Liver (tissue), 9 donors: ENCODE data around the gene ACP1. TPM values are rescaled to one million over a fixed set of nuclear protein-coding genes. Genes with fewer than 3 reads are reported as not detected.

Source experiments
- DNase-seq: peaks from one replicate; pipeline ENCODE4 v3.0.0-alpha.2; 2017; ENCODE audit warnings: low spot score
- H3K27ac ChIP-seq, 2 donors: one replicate each; pipeline ENCODE4 v1.7.0; 2013; ENCODE audit warnings: inconsistent platforms in 2 of 2, low read length in 2 of 2, control low read depth in 1 of 2, low read depth in 1 of 2, mild to moderate bottlenecking in 1 of 2
- H3K27me3 ChIP-seq, 4 donors: one replicate each; pipeline versions ENCODE4 v1.6.1 to v1.7.0; 2013; ENCODE audit warnings: low read length in 3 of 4, inconsistent platforms in 1 of 4, mild to moderate bottlenecking in 1 of 4, moderate library complexity in 1 of 4; ENCODE audit not compliant: control insufficient read depth in 4 of 4, insufficient read depth in 4 of 4
- H3K36me3 ChIP-seq, 4 donors: one replicate each; pipeline versions ENCODE4 v1.6.1 to v1.7.0; 2013; ENCODE audit warnings: low read length in 3 of 4, mild to moderate bottlenecking in 3 of 4, low read depth in 1 of 4, moderate library complexity in 1 of 4; ENCODE audit not compliant: control insufficient read depth in 4 of 4, insufficient read depth in 3 of 4
- H3K4me1 ChIP-seq, 4 donors: one replicate each; pipeline versions ENCODE4 v1.6.1 to v1.7.0; 2013; ENCODE audit warnings: low read length in 3 of 4, mild to moderate bottlenecking in 3 of 4, moderate library complexity in 1 of 4; ENCODE audit not compliant: control insufficient read depth in 4 of 4, insufficient read depth in 4 of 4
- H3K4me3 ChIP-seq, 3 donors: one replicate each; pipeline versions ENCODE4 v1.6.1 to v1.7.0; 2013; ENCODE audit warnings: low read length in 3 of 3, control low read depth in 1 of 3, low read depth in 1 of 3, mild to moderate bottlenecking in 1 of 3
- H3K9ac ChIP-seq, 2 donors: one replicate each; pipeline ENCODE4 v1.7.0; 2013; ENCODE audit warnings: low read length in 2 of 2, mild to moderate bottlenecking in 2 of 2, moderate library complexity in 2 of 2, control low read depth in 1 of 2, low read depth in 1 of 2
- H3K9me3 ChIP-seq, 4 donors: one replicate each; pipeline versions ENCODE4 v1.6.1 to v1.7.0; 2013; ENCODE audit warnings: low read length in 3 of 4; ENCODE audit not compliant: control insufficient read depth in 4 of 4
- EGR1 ChIP-seq, 2 donors: IDR thresholded peaks; 2 replicates each; pipeline ENCODE4 v1.6.1; 2016 to 2018; ENCODE audit warnings: antibody characterized with exemption in 2 of 2, low read depth in 2 of 2
- FOXA1 ChIP-seq: IDR thresholded peaks from 2 replicates; pipeline ENCODE4 v1.6.1; 2016; ENCODE audit warnings: antibody characterized with exemption
- FOXA2 ChIP-seq: IDR thresholded peaks from 2 replicates; pipeline ENCODE4 v1.6.1; 2016; ENCODE audit warnings: antibody characterized with exemption
- GABPA ChIP-seq, 2 donors: IDR thresholded peaks in 1 of 2; conservative IDR thresholded peaks in 1 of 2; 2 replicates each; pipeline ENCODE4 v1.6.1; 2016; ENCODE audit warnings: antibody characterized with exemption in 2 of 2, mild to moderate bottlenecking in 1 of 2, moderate library complexity in 1 of 2
- HNF4A ChIP-seq, 2 donors: conservative IDR thresholded peaks; 2 replicates each; pipeline ENCODE4 v1.6.1; 2016; ENCODE audit warnings: antibody characterized with exemption in 2 of 2, mild to moderate bottlenecking in 2 of 2
- HNF4G ChIP-seq: IDR thresholded peaks from 2 replicates; pipeline ENCODE4 v1.6.1; 2016; ENCODE audit warnings: antibody characterized with exemption
- JUND ChIP-seq, 2 donors: IDR thresholded peaks; 2 replicates each; pipeline ENCODE4 v1.6.1; 2016; ENCODE audit warnings: antibody characterized with exemption in 2 of 2
- MAX ChIP-seq: IDR thresholded peaks from 2 replicates; pipeline ENCODE4 v1.6.1; 2016; ENCODE audit warnings: antibody characterized with exemption
- NR2F2 ChIP-seq: IDR thresholded peaks from 2 replicates; pipeline ENCODE4 v1.6.1; 2016; ENCODE audit warnings: antibody characterized with exemption
- RAD21 ChIP-seq, 2 donors: IDR thresholded peaks; 2 replicates each; pipeline ENCODE4 v1.6.1; 2016; ENCODE audit warnings: antibody characterized with exemption in 2 of 2, mild to moderate bottlenecking in 2 of 2
- REST ChIP-seq: IDR thresholded peaks from 2 replicates; pipeline ENCODE4 v1.6.1; 2016; ENCODE audit warnings: antibody characterized with exemption, mild to moderate bottlenecking
- RXRA ChIP-seq, 2 donors: IDR thresholded peaks; 2 replicates each; pipeline ENCODE4 v1.6.1; 2017 to 2018; ENCODE audit warnings: antibody characterized with exemption in 2 of 2, mild to moderate bottlenecking in 1 of 2
- SP1 ChIP-seq: IDR thresholded peaks from 2 replicates; pipeline ENCODE4 v1.6.1; 2018; ENCODE audit warnings: antibody characterized with exemption, mild to moderate bottlenecking
- TAF1 ChIP-seq: conservative IDR thresholded peaks from 2 replicates; pipeline ENCODE4 v1.6.1; 2016; ENCODE audit warnings: antibody characterized with exemption, mild to moderate bottlenecking
- YY1 ChIP-seq: IDR thresholded peaks from 2 replicates; pipeline ENCODE4 v1.6.1; 2016; ENCODE audit warnings: antibody characterized with exemption, mild to moderate bottlenecking
- ZBTB33 ChIP-seq: IDR thresholded peaks from 2 replicates; pipeline ENCODE4 v1.6.1; 2016; ENCODE audit warnings: antibody characterized with exemption
- WGBS: extraction: QIAGEN DNeasy Blood & Tissue Kit; methylation state at CpG from one replicate; pipeline ENCODE4 v1.1.7; 2013; 5-methylcytosine and 5-hydroxymethylcytosine counted together
- polyA plus RNA-seq, 2 donors: library from polyadenylated mRNA; stranded (reverse) in 1 of 2; unstranded in 1 of 2; fragments of 200-250 nt in 1 of 2; fragments of >200 nt in 1 of 2; fragmentation: Nextera tagmentation in 1 of 2; extraction: Ambion mirVana in 1 of 2; gene quantifications; one replicate each; pipeline versions ENCODE4 v1.2.1 to v1.2.3, GENCODE V29; 2013 to 2015
- total RNA-seq, 2 donors: library from RNA; depleted of rRNA; stranded (reverse); fragments of >200 nt; gene quantifications; one replicate each; pipeline ENCODE4 v1.2.3, GENCODE V29; 2014
- TF ChIP-seq, protein P1 (sequence below): IDR thresholded peaks from 2 replicates; pipeline ENCODE4 v1.6.1; 2016; ENCODE audit warnings: antibody characterized with exemption
- donor health status: healthy.
- donor health status: healthy.
- donor health status: healthy.
- donor health status: healthy.
- donor health status: healthy.

Gene ACP1
- total and polyA plus RNA-seq, 4 donors, result 59.9 to 115 (median 75.7) TPM

DNA sequence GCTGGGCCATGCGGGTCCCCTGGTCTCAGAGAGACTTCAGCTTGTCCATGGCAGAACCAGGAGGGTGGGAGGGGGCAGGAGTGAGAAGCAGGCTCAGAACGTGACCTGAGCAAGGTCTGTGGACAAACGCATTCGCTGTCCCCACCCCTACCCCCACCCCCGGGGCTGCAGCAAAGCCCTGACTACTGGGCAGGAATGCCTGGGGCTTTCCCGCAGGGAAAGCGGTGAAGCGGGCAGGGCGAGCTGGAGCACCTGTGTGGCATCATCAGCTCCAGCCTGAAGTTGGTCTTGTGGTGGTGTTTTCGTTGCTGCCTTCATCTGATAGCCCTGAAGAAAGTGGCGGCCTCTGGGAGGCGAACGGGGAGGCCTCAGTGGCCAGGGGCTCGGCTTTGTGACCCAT is 49.2 kb downstream of the ACP1 start:
- TF ChIP-seq TAF1, result no peak
- no peak for TF ChIP-seq HNF4A (conservative IDR thresholded peaks at IDR 0.05)
- TF ChIP-seq FOXA1, result no peak
- TF ChIP-seq EGR1 (IDR thresholded peaks at IDR 0.05; ENCODE audit: low read depth in 2 of 2), result no peak
- TF ChIP-seq REST, result no peak
- TF ChIP-seq GABPA (IDR thresholded peaks at IDR 0.05 in 1 of 2, conservative IDR thresholded peaks at IDR 0.05 in 1 of 2), result no peak
- TF ChIP-seq RXRA (IDR thresholded peaks at IDR 0.05), result no peak
- TF ChIP-seq NR2F2, result no peak
- no peak for TF ChIP-seq RAD21 (IDR thresholded peaks at IDR 0.05)
- no peak for TF ChIP-seq ZBTB33
- no peak for TF ChIP-seq JUND (IDR thresholded peaks at IDR 0.05)
- TF ChIP-seq, protein P1, sequence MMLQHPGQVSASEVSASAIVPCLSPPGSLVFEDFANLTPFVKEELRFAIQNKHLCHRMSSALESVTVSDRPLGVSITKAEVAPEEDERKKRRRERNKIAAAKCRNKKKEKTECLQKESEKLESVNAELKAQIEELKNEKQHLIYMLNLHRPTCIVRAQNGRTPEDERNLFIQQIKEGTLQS, result no peak
- no peak for TF ChIP-seq FOXA2
- no peak for TF ChIP-seq YY1
- no peak for TF ChIP-seq MAX
- H3K9ac ChIP-seq, result no peak overlapping the region
- 77% methylated on average over 14 of the region's 14 CpGs for WGBS
- DNase-seq, result no peak
- no peak overlapping the region for H3K4me3 ChIP-seq
- no peak overlapping the region for H3K27ac ChIP-seq
- H3K36me3 ChIP-seq, result no peaks in the 10 kb centered on the region
- no peaks in the 10 kb centered on the region for H3K4me1 ChIP-seq
- H3K27me3 ChIP-seq, result no peaks in the 10 kb centered on the region
- no peaks in the 10 kb centered on the region for H3K9me3 ChIP-seq

- Histone ChIP-seq H3K4me3 (no peak overlapping the region), H3K9me3 (no peaks in the 10 kb centered on the region), H3K9ac (no peak overlapping the region), H3K27me3 (no peaks in the 10 kb centered on the region), H3K27ac (no peak overlapping the region), H3K36me3 (no peaks in the 10 kb centered on the region), H3K4me1 (no peaks in the 10 kb centered on the region)
- 92% methylated on average over 56 of the region's 56 CpGs for WGBS
- no peak for DNase-seq
- TF ChIP-seq, protein P1, result no peak
- TF ChIP-seq GABPA (IDR thresholded peaks at IDR 0.05 in 1 of 2, conservative IDR thresholded peaks at IDR 0.05 in 1 of 2) (no peak), HNF4A (conservative IDR thresholded peaks at IDR 0.05) (no peak), RAD21 (IDR thresholded peaks at IDR 0.05) (no peak), ZBTB33 (no peak), TAF1 (no peak), FOXA2 (no peak), HNF4G (no peak), REST (no peak), SP1 (no peak), RXRA (IDR thresholded peaks at IDR 0.05) (no peak), NR2F2 (no peak), EGR1 (IDR thresholded peaks at IDR 0.05; ENCODE audit: low read depth in 2 of 2) (no peak)
These were observed 50.0 kb downstream of the ACP1 start for GRCh38 chr2:314561-315336.
